H1 (cell line): ENCODE data around the gene GLI1. TPM values are rescaled to one million over a fixed set of nuclear protein-coding genes. Genes with fewer than 3 reads are reported as not detected.

Experiments used
- CBX5 ChIP-seq: fragments of 300-800, 300-1000 bp; sonication (generic); IDR thresholded peaks from 2 replicates; pipeline ENCODE4 v1.7.1; 2016; ENCODE audit warnings: antibody characterized with exemption, low read length, low read depth
- TAF1 ChIP-seq: IDR thresholded peaks from 2 replicates; pipeline ENCODE4 v1.6.1; 2011; ENCODE audit warnings: mild to moderate bottlenecking, low read depth, low read length
- polyA plus RNA-seq, 7 experiments: library from polyadenylated mRNA; depleted of rRNA in 3 of 7; stranded (reverse) in 5 of 7; unstranded in 2 of 7; fragments of >200 nt in 5 of 7; fragments of 200-250 nt in 2 of 7; gene quantifications; 1 replicate in 5 of 7; 2 replicates in 1 of 7; 4 replicates in 1 of 7; pipeline versions ENCODE4 v1.2.1 to v1.2.3, GENCODE V29; 2011 to 2013; ENCODE audit warnings: missing spikeins in 2 of 7, mixed read lengths in 2 of 7
- total RNA-seq: library from RNA; stranded (reverse); fragmentation: NEBNext Ultra II Directional; extraction: Animal tissue kit (Norgen Biotek cat#: 25700); gene quantifications from 2 replicates; pipeline ENCODE4 v1.2.1, GENCODE V29; 2021

Gene GLI1
- total and polyA plus RNA-seq, 2 of the 8 experiments (the other 6 are each of a cell fraction or from before 2014, with no cell fraction given): 23.5 to 25.3 TPM

DNA sequence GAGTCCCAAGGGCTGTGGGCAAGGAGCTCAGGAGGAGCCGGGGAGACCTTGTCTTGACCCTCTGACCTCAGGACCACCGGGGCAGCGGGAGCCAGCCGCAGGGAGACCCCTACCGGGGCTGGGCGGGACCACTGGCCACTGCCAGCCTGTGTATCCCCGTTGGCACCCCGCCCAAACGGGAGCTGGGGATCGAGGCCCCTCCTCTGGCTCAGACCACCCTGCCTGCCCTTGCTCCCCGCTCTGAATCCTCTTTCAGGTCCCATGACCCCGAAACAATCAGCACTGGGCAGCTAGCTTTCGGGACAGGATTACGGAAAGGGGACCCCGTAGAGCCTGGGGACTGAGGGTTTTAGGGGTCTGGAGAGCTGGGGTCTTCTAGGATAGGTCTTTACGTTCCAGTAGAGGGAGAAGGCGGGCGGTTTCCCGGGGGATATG, 1.3 kb downstream of the GLI1 start (continued):
- TF ChIP-seq TAF1 (peak; percentile 43; the same call in 1 of the 2 replicates), CBX5 (no peak)
